ENCODE data around the gene RAB36. TPM values are rescaled to one million over a fixed set of nuclear protein-coding genes. Genes with fewer than 3 reads are reported as not detected.
A peak's percentile ranks its signal among the peaks of the same experiment; 100 is the strongest.

The RAB36 gene
- total RNA-seq, 1 experiment from 2014 or later, result 1.9 TPM

GRCh38 chr22:23137905-23138561, 7.2 kb upstream of the RAB36 start:
- peak; percentile 22 for DNase-seq (ENCODE audit: low read depth)

GRCh38 chr22:23138584-23139435, 6.5 kb upstream of the RAB36 start:
- no peak for DNase-seq (ENCODE audit: low read depth)

- DNase-seq (ENCODE audit: low read depth), result no peak
Observed at GRCh38 chr22:23140385-23140784, 4.9 kb upstream of the RAB36 start.

GRCh38 chr22:23142546-23143105, 2.7 kb upstream of the RAB36 start:
- no peak for DNase-seq (ENCODE audit: low read depth)

- DNase-seq (ENCODE audit: low read depth), result no peak
Observed at GRCh38 chr22:23143119-23143518, 2.2 kb upstream of the RAB36 start.

- DNase-seq (ENCODE audit: low read depth), result no peak
Observed at GRCh38 chr22:23144432-23144831, 845 bp upstream of the RAB36 start.

- DNase-seq (ENCODE audit: low read depth), result no peak
Observed at GRCh38 chr22:23145878-23146470, 697 bp downstream of the RAB36 start.

GRCh38 chr22:23146478-23147205, 1.4 kb downstream of the RAB36 start:
- DNase-seq (ENCODE audit: low read depth), result no peak

GRCh38 chr22:23147617-23148387, 2.5 kb downstream of the RAB36 start:
- DNase-seq (ENCODE audit: low read depth), result no peak

GRCh38 chr22:23149743-23150238, 4.5 kb downstream of the RAB36 start:
- no peak for DNase-seq (ENCODE audit: low read depth)

GRCh38 chr22:23150762-23151161, 5.5 kb downstream of the RAB36 start:
- DNase-seq (ENCODE audit: low read depth), result no peak

- DNase-seq (ENCODE audit: low read depth), result no peak
Observed at GRCh38 chr22:23151827-23152226, 6.5 kb downstream of the RAB36 start.

- DNase-seq (ENCODE audit: low read depth), result no peak
Observed at GRCh38 chr22:23152238-23153114, 7.2 kb downstream of the RAB36 start.

GRCh38 chr22:23153994-23154393, 8.7 kb downstream of the RAB36 start:
- DNase-seq (ENCODE audit: low read depth), result no peak

GRCh38 chr22:23154461-23154860, 9.2 kb downstream of the RAB36 start:
- no peak for DNase-seq (ENCODE audit: low read depth)

GRCh38 chr22:23155143-23155542, 9.9 kb downstream of the RAB36 start:
- no peak for DNase-seq (ENCODE audit: low read depth)

- no peak for DNase-seq (ENCODE audit: low read depth)
Observed at GRCh38 chr22:23155831-23156230, 10.6 kb downstream of the RAB36 start.

GRCh38 chr22:23156286-23156685, 11.0 kb downstream of the RAB36 start:
- DNase-seq (ENCODE audit: low read depth), result no peak

GRCh38 chr22:23157560-23158515, 12.6 kb downstream of the RAB36 start:
- DNase-seq (ENCODE audit: low read depth), result no peak

Measured in RPMI7951 (cell line).